T1000 (cell line): ENCODE measurements around the gene PLEKHM2.
"Not testable (repeated sequence)": the region's sequence is repeated elsewhere in the genome, so short reads cannot be mapped to it uniquely, and the experiment has no call there.

Experiments
- DNase-seq: peaks from one replicate; lab custom pipeline; 2025; ENCODE audit warnings: mixed read lengths; lab: John Stamatoyannopoulos, UW

The PLEKHM2 gene

GRCh38 chr1:15676688-15677661, 7.1 kb upstream of the PLEKHM2 start:
- DNase-seq: no peak

GRCh38 chr1:15678578-15678977, 5.5 kb upstream of the PLEKHM2 start:
- peak; percentile 41 for DNase-seq

DNA sequence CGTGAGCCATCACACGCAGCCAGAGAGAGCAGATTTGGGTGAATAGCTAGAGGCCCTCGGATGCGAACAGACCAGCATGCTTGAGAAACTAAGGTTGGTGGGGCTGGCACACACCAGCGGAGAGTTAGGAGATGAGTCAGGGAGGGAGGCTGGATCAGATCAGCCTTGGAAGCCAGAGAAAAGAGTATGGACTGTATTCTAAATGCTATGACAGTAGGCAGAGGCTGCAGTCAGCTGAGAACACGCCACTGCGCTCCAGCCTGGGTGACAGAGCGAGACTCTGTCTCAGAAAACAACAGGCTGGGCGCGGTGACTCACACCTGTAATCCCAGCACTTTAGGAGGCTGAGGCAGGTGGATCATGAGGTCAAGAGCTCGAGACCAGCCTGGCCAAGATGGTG, 4.0 kb upstream of the PLEKHM2 start:
- DNase-seq: peak; percentile 47

DNA sequence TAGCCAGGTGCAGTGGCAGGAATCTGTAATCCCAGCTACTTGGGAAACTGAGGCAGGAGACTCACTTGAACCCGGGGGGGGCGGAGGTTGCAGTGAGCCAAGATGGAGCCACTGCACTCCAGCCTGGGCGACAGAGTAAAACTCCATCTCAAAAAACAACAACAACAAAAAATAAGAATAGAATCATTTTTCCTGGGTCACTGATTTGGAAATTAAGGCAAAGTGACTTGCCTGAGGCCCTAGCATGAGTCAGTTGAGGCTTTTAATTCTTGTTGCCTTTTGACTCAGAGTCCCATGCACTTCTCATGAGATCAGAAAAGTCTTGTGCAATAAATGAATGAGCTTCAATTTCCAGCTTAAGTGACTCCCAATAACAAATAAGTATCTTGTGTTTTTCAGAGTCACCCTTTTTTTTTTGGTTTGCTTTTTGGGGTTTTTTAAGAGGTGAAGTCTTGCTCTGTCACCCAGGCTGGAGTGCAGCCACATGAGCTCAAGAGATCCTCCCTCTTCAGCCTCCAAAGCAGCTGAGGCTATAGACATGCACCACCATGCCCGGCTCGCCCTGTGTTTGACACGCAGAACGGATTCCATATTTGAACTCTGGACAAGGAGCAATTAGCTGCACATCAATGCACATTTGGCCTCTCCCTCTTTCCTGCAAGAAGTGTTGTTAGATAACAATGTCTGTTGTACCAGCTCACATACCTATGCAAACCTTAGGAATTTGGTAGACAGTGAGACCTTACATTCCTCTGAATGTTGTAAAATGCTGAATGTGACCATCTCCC, 3.4 kb upstream of the PLEKHM2 start:
- DNase-seq: peak; percentile 57

GRCh38 chr1:15681349-15682292, 2.5 kb upstream of the PLEKHM2 start:
- no peak for DNase-seq

DNA sequence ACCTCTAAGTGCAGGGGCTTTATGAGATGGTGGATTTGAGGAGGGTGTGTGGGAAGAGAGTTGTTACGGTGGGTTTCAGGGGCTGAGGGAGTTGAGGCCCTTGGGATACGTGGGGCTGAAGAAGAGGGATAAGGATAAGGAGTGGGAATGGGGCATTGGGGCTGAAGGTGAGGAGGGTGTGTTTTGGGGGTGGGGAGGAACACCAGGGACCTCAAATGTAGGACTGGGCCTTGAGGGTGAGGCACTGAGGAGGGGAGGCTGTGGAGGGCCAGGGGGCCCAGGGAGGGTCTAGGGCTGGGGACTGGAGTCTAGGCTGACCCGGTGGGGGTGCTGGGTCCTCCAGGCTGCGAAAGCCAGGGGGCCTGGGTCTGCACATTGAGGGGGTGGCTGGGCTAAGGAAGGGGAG, 1.2 kb upstream of the PLEKHM2 start:
- no peak for DNase-seq

- no peak for DNase-seq
Measured at GRCh38 chr1:15683345-15684039, 628 bp upstream of the PLEKHM2 start.

DNA sequence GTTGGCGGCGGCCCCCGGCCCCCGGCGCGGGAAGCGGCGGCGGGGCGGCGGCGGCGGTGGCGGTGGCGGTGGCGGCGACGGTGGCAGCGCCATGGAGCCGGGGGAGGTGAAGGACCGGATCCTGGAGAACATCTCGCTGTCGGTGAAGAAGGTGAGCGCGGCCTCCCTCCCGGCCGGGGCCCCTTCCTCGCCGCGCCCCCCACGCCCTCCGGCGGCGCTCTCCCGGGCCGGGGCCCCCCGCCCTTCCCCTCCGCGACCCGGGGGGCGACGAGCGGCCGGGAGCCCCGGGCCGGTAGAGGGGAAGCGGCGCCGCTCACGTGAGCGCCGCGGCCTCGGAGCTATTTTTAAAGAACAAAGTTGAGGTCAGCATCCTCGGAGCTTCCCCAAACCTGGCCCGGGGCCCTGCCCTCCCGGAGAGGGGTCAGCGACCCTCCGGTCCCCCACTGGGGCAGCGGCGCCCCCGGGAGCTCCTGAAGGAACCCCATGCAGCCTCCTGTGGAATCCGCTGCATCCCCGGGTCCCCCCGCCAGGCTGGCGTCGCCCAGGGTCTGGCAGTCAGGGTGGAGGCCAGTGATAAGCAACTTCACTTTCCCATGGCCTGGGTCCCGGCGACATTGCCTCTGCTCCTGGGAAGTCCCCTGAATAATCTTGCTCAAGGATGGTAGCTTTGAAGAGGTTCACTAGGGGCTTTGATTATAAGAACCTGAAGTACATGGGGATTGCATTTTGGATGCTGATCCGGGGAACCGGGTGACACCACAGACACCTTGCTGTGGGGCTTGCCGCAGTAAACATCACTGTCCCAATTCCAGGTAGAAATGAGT, 560 bp downstream of the PLEKHM2 start:
- DNase-seq: no peak

- no peak for DNase-seq
Measured at GRCh38 chr1:15685820-15686219, 1.7 kb downstream of the PLEKHM2 start.

GRCh38 chr1:15687446-15687845, 3.3 kb downstream of the PLEKHM2 start:
- DNase-seq: no peak

GRCh38 chr1:15690317-15690716, 6.2 kb downstream of the PLEKHM2 start:
- DNase-seq: no peak

DNA sequence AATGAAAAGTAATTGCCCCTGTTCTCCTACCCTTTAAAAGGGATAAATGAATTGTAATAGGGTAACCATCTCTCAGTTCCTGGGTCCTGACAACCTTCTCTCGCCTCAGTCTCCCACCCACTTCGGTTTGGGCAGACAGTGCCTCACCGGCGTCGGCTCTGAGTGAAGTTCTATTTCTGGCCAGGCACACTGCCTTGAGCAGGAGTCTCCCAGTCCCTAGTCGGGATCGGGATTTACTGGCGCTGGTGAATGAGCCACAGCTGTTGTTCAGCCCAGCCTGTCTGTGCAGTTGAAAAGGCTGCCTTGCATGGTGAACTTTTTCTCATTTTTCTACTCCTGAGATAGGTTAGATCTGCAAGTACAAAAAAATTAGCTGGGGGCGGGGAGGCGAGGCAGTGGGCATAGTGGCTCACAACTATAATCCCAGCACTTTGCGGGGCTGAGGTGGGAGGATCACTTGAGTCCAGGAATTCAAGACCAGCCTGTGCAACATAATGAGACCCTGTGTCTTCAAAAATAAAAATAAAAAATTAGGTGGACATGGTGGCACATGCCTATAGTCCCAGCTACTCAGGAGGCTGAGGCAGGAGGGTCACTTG, 7.4 kb downstream of the PLEKHM2 start:
- no peak for DNase-seq

- no peak for DNase-seq
Measured at GRCh38 chr1:15692121-15692682, 8.1 kb downstream of the PLEKHM2 start.

- no peak for DNase-seq
Measured at GRCh38 chr1:15693371-15693770, 9.3 kb downstream of the PLEKHM2 start.

- no peak for DNase-seq
Measured at GRCh38 chr1:15696956-15697521, 12.9 kb downstream of the PLEKHM2 start.

- DNase-seq: no peak
Measured at GRCh38 chr1:15698201-15698600, 14.1 kb downstream of the PLEKHM2 start.

DNA sequence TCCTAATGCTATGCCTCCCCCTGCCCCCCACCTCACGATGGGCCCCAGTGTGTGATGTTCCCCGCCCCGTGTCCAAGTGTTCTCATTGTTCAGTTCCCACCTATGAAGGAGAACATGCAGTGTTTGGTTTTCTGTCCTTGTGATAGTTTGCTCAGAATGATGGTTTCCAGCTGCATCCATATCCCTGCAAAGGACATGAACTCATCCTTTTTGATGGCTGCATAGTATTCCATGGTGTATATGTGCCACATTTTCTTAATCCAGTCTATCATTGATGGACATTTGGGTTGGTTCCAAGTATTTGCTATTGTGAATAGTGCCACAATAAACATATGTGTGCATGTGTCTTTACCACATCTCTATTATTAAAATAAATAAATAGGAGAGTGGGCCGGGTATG, 15.2 kb downstream of the PLEKHM2 start:
- not testable (repeated sequence) for DNase-seq

- DNase-seq: no peak
Measured at GRCh38 chr1:15700508-15700907, 16.4 kb downstream of the PLEKHM2 start.

GRCh38 chr1:15701784-15702183, 17.7 kb downstream of the PLEKHM2 start:
- no peak for DNase-seq
